ENCODE measurements around the gene CFAP69. TPM values are rescaled to one million over a fixed set of nuclear protein-coding genes. Genes with fewer than 3 reads are reported as not detected.

Gene CFAP69
- total and polyA plus RNA-seq, 10 of the 15 experiments (the other 5 are each of a cell fraction or from before 2014, with no cell fraction given) = 0.11 to 3.1 (median 0.48) TPM; not detected in 1

DNA sequence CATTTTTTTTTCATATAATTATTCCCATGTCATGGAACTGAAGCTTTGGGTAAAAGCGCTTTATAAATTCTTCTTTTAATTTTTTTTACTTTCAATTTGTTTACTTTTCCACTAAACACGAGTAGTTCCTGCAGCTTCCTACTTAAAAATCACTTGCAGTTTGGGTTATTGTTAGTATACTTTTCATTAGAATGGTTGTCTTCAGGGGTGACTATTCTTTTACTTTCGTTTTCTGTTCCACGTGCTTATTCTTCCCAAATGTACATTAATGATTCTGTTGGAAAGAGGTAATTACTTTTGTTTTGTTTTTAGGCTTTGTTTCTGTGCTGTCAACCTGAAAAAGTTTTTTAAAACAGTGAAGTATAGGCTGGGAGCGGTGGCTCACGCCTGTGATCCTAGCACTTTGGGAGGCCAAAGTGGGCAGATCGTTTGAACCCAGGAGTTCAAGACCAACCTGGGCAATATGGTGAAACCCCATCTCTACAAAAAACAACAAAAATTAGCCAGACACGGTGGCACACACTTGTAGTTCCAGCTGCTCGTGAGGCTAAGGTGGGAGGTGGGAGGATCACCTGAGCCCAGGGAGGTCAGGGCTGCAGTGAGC lies 5.2 kb upstream of the CFAP69 start:
- ATAC-seq (no peak), FAIRE-seq (no peak), DNase-seq (ENCODE audit: low read depth, low spot score) (no peak)
- H3K4me1 ChIP-seq (ENCODE audit: control insufficient read depth, insufficient read depth, low read length) = no peaks in the 10 kb centered on the region
- in situ Hi-C loops (cut with MboI) (loop anchor here (5.0 kb wide), 1 partner anchor 67 kb away; no protein-coding TSS in a partner anchor), intact Hi-C loops (cut with micrococcal nuclease; ENCODE audit: unreplicated experiment) (no loop called here)
- no peaks in the 10 kb centered on the region for H3K9me3 ChIP-seq (replicated peaks; ENCODE audit: control insufficient read depth, insufficient read depth, low read length)
- no peaks in the 10 kb centered on the region for H3K36me3 ChIP-seq (ENCODE audit: control insufficient read depth in 2 of 2, insufficient read depth in 2 of 2, low read length in 1 of 2)
- no peak overlapping the region for H3K9ac ChIP-seq (ENCODE audit: control insufficient read depth, insufficient read depth, low read length)
- POLR2A ChIA-PET = interaction anchor here (0.8 to 2.0 kb wide), 6 partner anchors 9 to 29 kb away, joined by 3 to 9 read pairs (median 5); partner anchors contain the start of gene STEAP2
- RAD21 ChIA-PET (ENCODE audit: unreplicated experiment) = interaction anchor here (0.8 to 2.3 kb wide), 11 partner anchors 12 to 185 kb away, joined by 3 to 27 read pairs (median 4); partner anchors contain the start of genes STEAP1 and STEAP2
- SMC1A ChIA-PET (ENCODE audit: uncharacterized antibody, unreplicated experiment) = interaction anchor here (1.0 to 2.3 kb wide), 9 partner anchors 17 to 86 kb away, joined by 3 to 15 read pairs (median 6); partner anchors contain the start of genes STEAP1 and STEAP2
- peak overlapping the region; percentile 32; the same call in 1 of the 2 replicates for H3K4me2 ChIP-seq (ENCODE audit: control insufficient read depth, insufficient read depth)
- H2AFZ ChIP-seq (ENCODE audit: control insufficient read depth, low read depth, low read length) = peak overlapping the region; percentile 45
- no peaks in the 10 kb centered on the region for H3K27me3 ChIP-seq (replicated peaks in 1 of 2; ENCODE audit: control insufficient read depth in 2 of 2, insufficient read depth in 2 of 2, low read length in 1 of 2)
- WGBS (ENCODE audit: insufficient coverage, insufficient replicate concordance, low lambda C conversion rate, missing lambda C conversion rate) = 71% methylated on average over 9 of the region's 9 CpGs
- H3K27ac ChIP-seq (ENCODE audit: control insufficient read depth, insufficient read depth) = no peak overlapping the region
- BruUV-seq (replicated peaks) = no TSS peak
- H4K20me1 ChIP-seq (ENCODE audit: control insufficient read depth, insufficient read depth) = no peaks in the 10 kb centered on the region
- no peak overlapping the region for H3K4me3 ChIP-seq
- H3K79me2 ChIP-seq (ENCODE audit: control insufficient read depth, insufficient read depth, low read length) = no peaks in the 10 kb centered on the region
- CTCF ChIA-PET = interaction anchor here (1.0 to 2.1 kb wide), 5 partner anchors 17 to 69 kb away, joined by 3 to 8 read pairs (median 3); partner anchors contain the start of gene STEAP2
- TF ChIP-seq, protein P1, sequence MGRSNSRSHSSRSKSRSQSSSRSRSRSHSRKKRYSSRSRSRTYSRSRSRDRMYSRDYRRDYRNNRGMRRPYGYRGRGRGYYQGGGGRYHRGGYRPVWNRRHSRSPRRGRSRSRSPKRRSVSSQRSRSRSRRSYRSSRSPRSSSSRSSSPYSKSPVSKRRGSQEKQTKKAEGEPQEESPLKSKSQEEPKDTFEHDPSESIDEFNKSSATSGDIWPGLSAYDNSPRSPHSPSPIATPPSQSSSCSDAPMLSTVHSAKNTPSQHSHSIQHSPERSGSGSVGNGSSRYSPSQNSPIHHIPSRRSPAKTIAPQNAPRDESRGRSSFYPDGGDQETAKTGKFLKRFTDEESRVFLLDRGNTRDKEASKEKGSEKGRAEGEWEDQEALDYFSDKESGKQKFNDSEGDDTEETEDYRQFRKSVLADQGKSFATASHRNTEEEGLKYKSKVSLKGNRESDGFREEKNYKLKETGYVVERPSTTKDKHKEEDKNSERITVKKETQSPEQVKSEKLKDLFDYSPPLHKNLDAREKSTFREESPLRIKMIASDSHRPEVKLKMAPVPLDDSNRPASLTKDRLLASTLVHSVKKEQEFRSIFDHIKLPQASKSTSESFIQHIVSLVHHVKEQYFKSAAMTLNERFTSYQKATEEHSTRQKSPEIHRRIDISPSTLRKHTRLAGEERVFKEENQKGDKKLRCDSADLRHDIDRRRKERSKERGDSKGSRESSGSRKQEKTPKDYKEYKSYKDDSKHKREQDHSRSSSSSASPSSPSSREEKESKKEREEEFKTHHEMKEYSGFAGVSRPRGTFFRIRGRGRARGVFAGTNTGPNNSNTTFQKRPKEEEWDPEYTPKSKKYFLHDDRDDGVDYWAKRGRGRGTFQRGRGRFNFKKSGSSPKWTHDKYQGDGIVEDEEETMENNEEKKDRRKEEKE (IDR thresholded peaks at IDR 0.05) = no peak
- TF ChIP-seq PKNOX1 (IDR thresholded peaks at IDR 0.05) (no peak), POLR2AphosphoS2 (IDR thresholded peaks at IDR 0.05; ENCODE audit: low read depth, low read length) (no peak), NR2F1 (conservative IDR thresholded peaks at IDR 0.05) (0 out of 2 replicates have a peak, but pooled peaks have one; percentile 25), BHLHE40 (IDR thresholded peaks at IDR 0.05; ENCODE audit: borderline replicate concordance in 1 of 2, low read depth in 2 of 2, low read length in 1 of 2) (peak in 1 of 2 experiments; percentile 14; a peak in 1 of 4 replicates), IKZF2 (IDR thresholded peaks at IDR 0.05) (peak; percentile 33 to 40; a peak in 2 of 4 replicates), SMARCA5 (IDR thresholded peaks at IDR 0.05) (peak; percentile 30; the same call in 1 of the 2 replicates)
- TF ChIP-seq, protein P2, sequence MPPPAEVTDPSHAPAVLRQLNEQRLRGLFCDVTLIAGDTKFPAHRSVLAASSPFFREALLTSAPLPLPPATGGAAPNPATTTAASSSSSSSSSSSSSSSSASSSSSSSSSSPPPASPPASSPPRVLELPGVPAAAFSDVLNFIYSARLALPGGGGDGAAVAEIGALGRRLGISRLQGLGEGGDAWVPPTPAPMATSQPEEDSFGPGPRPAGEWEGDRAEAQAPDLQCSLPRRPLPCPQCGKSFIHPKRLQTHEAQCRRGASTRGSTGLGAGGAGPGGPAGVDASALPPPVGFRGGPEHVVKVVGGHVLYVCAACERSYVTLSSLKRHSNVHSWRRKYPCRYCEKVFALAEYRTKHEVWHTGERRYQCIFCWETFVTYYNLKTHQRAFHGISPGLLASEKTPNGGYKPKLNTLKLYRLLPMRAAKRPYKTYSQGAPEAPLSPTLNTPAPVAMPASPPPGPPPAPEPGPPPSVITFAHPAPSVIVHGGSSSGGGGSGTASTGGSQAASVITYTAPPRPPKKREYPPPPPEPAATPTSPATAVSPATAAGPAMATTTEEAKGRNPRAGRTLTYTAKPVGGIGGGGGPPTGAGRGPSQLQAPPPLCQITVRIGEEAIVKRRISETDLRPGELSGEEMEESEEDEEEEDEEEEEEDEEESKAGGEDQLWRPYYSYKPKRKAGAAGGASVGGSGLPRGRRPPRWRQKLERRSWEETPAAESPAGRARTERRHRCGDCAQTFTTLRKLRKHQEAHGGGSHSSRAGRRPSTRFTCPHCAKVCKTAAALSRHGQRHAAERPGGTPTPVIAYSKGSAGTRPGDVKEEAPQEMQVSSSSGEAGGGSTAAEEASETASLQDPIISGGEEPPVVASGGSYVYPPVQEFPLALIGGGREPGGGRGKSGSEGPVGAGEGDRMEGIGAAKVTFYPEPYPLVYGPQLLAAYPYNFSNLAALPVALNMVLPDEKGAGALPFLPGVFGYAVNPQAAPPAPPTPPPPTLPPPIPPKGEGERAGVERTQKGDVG (CRISPR knock-in tag; IDR thresholded peaks at IDR 0.05) = no peak
- TF ChIP-seq, protein P3, sequence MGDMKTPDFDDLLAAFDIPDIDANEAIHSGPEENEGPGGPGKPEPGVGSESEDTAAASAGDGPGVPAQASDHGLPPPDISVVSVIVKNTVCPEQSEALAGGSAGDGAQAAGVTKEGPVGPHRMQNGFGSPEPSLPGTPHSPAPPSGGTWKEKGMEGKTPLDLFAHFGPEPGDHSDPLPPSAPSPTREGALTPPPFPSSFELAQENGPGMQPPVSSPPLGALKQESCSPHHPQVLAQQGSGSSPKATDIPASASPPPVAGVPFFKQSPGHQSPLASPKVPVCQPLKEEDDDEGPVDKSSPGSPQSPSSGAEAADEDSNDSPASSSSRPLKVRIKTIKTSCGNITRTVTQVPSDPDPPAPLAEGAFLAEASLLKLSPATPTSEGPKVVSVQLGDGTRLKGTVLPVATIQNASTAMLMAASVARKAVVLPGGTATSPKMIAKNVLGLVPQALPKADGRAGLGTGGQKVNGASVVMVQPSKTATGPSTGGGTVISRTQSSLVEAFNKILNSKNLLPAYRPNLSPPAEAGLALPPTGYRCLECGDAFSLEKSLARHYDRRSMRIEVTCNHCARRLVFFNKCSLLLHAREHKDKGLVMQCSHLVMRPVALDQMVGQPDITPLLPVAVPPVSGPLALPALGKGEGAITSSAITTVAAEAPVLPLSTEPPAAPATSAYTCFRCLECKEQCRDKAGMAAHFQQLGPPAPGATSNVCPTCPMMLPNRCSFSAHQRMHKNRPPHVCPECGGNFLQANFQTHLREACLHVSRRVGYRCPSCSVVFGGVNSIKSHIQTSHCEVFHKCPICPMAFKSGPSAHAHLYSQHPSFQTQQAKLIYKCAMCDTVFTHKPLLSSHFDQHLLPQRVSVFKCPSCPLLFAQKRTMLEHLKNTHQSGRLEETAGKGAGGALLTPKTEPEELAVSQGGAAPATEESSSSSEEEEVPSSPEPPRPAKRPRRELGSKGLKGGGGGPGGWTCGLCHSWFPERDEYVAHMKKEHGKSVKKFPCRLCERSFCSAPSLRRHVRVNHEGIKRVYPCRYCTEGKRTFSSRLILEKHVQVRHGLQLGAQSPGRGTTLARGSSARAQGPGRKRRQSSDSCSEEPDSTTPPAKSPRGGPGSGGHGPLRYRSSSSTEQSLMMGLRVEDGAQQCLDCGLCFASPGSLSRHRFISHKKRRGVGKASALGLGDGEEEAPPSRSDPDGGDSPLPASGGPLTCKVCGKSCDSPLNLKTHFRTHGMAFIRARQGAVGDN (IDR thresholded peaks at IDR 0.05) = 0 out of 2 replicates have a peak, but pooled peaks have one; percentile 45

Data from GM12878 (cell line).